NCI-H526 treated with DMSO at 0.1 percent for 48 hours (cell line): ENCODE data around the gene ZAP70.

Source experiments
- DNase-seq: peaks from one replicate; lab custom pipeline; 2025; lab: John Stamatoyannopoulos, UW

Gene ZAP70

GRCh38 chr2:97788986-97789644 is 75.7 kb downstream of the ZAP70 start:
- DNase-seq, result no peak
